Right atrium auricular region (tissue), 2 donors: Measurements from ENCODE around the gene MBD3L5. TPM values are rescaled to one million over a fixed set of nuclear protein-coding genes. Genes with fewer than 3 reads are reported as not detected.

Experiments
- DNase-seq: peaks from one replicate; pipeline ENCODE4 v3.0.0-alpha.2; 2019; ENCODE audit warnings: low spot score
- H3K27ac ChIP-seq, 2 donors: fragments of 200-600 bp; sonication (generic); 1 replicate in 1 of 2; 2 replicates in 1 of 2; pipeline ENCODE4 v1.5.1; 2016 to 2019
- H3K27me3 ChIP-seq, 2 donors: fragments of 200-600 bp; sonication (generic); one replicate each; pipeline versions ENCODE4 v1.5.1 to v1.6.0; 2017 to 2019
- H3K36me3 ChIP-seq: fragments of 200-600 bp; sonication (generic); one replicate; pipeline ENCODE4 v1.5.1; 2016
- H3K4me1 ChIP-seq, 2 donors: fragments of 200-600 bp; sonication (generic); one replicate each; pipeline versions ENCODE4 v1.5.1 to v1.6.0; 2017 to 2019
- H3K4me3 ChIP-seq, 2 donors: fragments of 200-600 bp; sonication (generic); 1 replicate in 1 of 2; 2 replicates in 1 of 2; pipeline ENCODE4 v1.5.1; 2017 to 2019; ENCODE audit warnings: mild to moderate bottlenecking in 1 of 2, moderate library complexity in 1 of 2
- H3K9me3 ChIP-seq, 2 donors: fragments of 200-600 bp; sonication (generic); one replicate each; pipeline ENCODE4 v1.5.1; 2019
- total RNA-seq, 2 donors: library from RNA; depleted of rRNA; stranded (reverse); fragments of >200 nt; gene quantifications; one replicate each; pipeline ENCODE4 v1.1.0, GENCODE V29; 2016
- TF ChIP-seq, protein P1 (sequence below), 2 donors: fragments of 200-600 bp; sonication (generic); IDR thresholded peaks; one replicate each; pipeline ENCODE4 v1.5.1; 2019; ENCODE audit warnings: antibody characterized with exemption in 2 of 2

Gene MBD3L5
- total RNA-seq, 2 donors from 2014 or later = not detected

DNA sequence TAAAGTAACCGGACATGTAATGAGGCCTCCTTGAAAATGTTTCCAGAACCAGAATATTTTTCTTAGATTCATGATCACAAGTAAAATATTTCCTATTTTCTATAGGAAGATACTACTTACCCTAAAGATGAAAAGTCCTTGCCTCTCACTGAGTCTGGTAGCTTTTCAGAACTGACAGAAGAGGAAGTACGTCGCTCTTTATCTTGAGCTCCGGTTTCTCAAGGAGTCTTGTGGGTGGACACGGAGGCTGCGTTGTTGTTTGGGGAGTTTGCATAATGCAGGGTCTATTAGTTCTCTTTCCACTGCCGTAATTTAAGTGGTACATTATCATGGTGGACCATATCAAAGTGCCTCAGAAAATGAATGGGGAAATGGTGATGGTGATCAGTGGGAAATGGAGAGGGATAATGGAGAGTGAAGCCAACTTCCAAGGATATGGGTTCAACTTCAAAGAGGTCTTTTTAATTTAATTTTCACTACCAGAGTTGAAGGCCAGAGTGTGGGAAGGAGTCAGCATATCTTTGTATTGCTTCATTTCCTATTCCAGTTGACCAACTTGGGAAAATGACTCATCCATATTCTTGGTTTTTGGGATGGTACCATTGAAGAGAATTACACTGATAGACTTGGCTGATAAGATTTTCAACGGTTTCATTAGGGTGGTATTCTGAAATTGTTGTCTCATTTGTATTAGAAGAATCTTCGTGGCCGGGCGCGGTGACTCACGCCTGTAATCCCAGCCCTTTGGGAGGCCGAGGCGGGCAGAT, 32.5 kb upstream of the MBD3L5 start:
- H3K9me3 ChIP-seq = no peaks in the 10 kb centered on the region
- H3K27me3 ChIP-seq = no peaks in the 10 kb centered on the region
- no peaks in the 10 kb centered on the region for H3K36me3 ChIP-seq
- no peak overlapping the region for H3K4me3 ChIP-seq
- TF ChIP-seq, protein P1, sequence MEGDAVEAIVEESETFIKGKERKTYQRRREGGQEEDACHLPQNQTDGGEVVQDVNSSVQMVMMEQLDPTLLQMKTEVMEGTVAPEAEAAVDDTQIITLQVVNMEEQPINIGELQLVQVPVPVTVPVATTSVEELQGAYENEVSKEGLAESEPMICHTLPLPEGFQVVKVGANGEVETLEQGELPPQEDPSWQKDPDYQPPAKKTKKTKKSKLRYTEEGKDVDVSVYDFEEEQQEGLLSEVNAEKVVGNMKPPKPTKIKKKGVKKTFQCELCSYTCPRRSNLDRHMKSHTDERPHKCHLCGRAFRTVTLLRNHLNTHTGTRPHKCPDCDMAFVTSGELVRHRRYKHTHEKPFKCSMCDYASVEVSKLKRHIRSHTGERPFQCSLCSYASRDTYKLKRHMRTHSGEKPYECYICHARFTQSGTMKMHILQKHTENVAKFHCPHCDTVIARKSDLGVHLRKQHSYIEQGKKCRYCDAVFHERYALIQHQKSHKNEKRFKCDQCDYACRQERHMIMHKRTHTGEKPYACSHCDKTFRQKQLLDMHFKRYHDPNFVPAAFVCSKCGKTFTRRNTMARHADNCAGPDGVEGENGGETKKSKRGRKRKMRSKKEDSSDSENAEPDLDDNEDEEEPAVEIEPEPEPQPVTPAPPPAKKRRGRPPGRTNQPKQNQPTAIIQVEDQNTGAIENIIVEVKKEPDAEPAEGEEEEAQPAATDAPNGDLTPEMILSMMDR (IDR thresholded peaks at IDR 0.05) = no peak
- H3K4me1 ChIP-seq = no peaks in the 10 kb centered on the region
- no peak for DNase-seq
- no peak overlapping the region for H3K27ac ChIP-seq

DNA sequence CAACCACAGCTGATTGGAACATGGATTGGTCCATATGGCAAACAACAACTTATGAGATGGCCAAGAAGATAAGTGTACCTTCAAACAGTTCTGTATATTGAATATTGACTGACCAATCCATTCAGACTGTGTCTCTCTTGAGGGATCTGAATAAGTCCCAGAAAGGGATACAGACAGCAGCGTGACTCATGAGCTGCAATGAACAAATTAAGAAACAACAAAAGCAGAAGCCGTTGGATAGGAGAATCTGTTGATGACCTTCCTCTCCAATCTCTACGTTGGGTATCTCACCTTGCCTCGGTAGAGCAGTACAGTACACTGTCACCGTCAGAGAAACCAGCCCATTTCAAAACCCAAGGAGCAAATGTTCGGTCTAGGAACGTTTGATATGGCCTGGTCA, 30.4 kb upstream of the MBD3L5 start:
- no peak overlapping the region for H3K27ac ChIP-seq
- no peak for DNase-seq
- H3K4me1 ChIP-seq = no peaks in the 10 kb centered on the region
- TF ChIP-seq, protein P1 (IDR thresholded peaks at IDR 0.05) = no peak
- no peaks in the 10 kb centered on the region for H3K36me3 ChIP-seq
- H3K9me3 ChIP-seq = no peaks in the 10 kb centered on the region
- H3K27me3 ChIP-seq = no peaks in the 10 kb centered on the region
- H3K4me3 ChIP-seq = no peak overlapping the region

DNA sequence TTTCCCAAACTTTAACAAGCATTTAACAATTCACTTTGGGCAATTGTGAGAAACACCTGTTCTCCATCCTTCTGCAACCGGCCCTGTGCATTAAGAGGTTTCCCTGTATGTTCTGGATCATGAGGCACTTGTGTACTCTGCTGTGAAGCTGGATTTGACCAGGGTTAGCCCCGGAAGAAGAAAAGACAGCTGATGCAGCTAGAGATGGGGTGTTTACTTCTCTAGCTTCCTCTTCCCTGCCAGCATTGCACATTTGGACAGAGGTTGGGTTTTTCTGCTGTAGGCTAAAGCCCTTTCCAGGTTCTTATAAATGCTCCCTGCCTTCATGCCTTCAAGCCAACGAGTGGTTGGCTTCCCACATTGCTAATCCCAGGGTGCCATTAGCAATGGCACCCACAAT, 30.0 kb upstream of the MBD3L5 start:
- H3K4me3 ChIP-seq = no peak overlapping the region
- H3K36me3 ChIP-seq = no peaks in the 10 kb centered on the region
- H3K27ac ChIP-seq = no peak overlapping the region
- TF ChIP-seq, protein P1 (IDR thresholded peaks at IDR 0.05) = no peak
- no peak for DNase-seq
- H3K9me3 ChIP-seq = no peaks in the 10 kb centered on the region
- no peaks in the 10 kb centered on the region for H3K4me1 ChIP-seq
- no peaks in the 10 kb centered on the region for H3K27me3 ChIP-seq

DNA sequence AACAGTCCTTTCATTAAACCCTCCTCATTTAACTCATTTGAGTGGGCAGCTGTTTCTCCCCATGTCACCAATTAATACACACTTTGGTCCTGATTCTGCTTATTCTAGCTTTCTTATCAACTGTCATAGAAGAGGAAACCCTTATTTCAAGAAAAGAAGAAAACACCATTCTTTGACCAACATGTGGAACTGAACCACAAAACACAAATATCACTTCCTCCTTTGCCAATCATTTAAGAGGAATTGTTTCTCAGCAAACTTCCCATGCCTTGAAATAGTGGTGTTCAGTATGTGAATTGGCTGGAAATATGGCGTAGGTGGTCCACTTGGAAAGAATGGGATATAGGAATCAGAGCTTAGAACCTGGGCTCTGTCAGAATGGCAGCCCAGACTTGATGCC, 29.6 kb upstream of the MBD3L5 start:
- DNase-seq = no peak
- TF ChIP-seq, protein P1 (IDR thresholded peaks at IDR 0.05) = no peak
- H3K27ac ChIP-seq = no peak overlapping the region
- no peak overlapping the region for H3K4me3 ChIP-seq
- H3K4me1 ChIP-seq = no peaks in the 10 kb centered on the region
- H3K9me3 ChIP-seq = no peaks in the 10 kb centered on the region
- H3K27me3 ChIP-seq = no peaks in the 10 kb centered on the region
- no peaks in the 10 kb centered on the region for H3K36me3 ChIP-seq

DNA sequence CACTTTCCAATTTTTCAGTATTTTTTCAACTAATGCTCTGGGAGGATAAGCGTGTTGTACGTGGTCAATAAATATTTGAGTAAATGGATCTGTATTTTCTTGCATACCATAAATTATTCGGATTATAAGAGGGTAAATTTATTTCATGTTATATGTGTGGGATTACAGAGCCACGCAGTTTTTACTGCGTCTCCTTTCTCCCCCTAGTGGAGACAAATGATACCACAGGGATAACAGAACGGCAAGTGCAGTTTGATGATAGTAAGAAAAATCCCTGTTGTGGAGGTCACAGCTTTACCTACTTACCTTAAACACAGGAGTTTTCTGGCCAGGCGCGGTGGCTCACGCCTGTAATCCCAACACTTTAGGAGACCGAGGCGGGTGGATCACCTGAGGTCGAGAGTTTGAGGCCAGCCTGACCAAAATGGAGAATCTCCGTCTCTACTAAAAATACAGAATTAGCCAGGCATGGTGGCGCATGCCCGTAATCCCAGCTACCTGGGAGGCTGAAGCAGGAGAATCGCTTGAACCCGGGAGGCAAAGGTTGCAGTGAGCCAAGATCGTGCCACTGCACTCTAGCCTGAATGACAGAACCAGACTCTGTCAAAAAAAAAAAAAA, 26.0 kb upstream of the MBD3L5 start:
- Histone ChIP-seq H3K4me1 (no peaks in the 10 kb centered on the region), H3K9me3 (no peaks in the 10 kb centered on the region), H3K36me3 (no peaks in the 10 kb centered on the region), H3K27me3 (no peaks in the 10 kb centered on the region), H3K27ac (no peak overlapping the region), H3K4me3 (no peak overlapping the region)
- DNase-seq = no peak
- TF ChIP-seq, protein P1 (IDR thresholded peaks at IDR 0.05) = no peak
